ENCODE results near the gene GCGR. TPM values are rescaled to one million over a fixed set of nuclear protein-coding genes. Genes with fewer than 3 reads are reported as not detected.

The GCGR gene
- total RNA-seq, 4 donors from 2014 or later = 1.8 to 14.7 (median 8.1) TPM

DNA sequence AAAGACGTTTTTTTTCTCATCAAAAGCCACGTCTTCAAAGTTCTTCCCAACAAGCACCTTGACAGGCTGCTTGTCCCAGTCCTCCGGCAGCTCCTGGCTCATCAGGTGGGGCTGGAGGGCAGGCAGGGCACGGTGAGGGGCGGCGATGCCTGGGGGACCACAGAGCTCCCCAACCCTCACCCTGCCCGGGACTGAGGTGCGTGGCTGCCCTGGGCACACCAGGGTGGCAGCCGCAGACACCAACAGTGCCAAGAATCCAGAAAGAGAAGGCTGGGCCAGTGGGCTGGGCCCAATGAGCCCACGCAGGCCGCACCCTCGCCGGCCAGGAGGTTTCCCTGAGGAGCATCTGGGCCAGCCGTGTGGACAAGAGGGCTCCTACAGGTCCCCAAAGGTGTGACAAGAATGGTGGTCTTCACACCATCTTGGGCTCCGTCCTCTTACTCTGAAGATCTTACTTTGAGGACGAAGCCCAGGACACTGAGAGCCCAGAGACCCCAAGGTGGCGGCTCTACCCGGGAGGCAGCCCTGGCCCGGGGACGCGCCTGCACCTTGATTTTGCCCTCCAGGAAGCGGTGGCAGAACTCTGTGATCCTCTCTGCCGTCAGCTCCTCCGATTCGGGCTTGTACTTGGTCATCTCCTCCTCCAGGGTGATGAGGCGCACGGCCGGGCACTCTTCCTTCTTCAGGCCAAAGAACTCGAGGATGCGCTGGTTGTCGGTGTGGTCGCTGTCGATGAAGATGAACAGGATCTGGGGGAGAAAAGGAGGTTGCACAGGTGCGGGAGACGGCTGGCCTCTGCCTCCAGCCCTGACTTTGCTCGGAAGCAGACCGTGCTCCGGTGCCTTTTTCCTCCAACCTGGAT is 42.2 kb downstream of the GCGR start:
- Histone ChIP-seq H3K4me1 (peaks cover 0 to 10% (median 0%) of the 10 kb centered on the region in 4 donors), H3K27me3 (no peaks in the 10 kb centered on the region), H3K27ac (no peak overlapping the region), H3K4me3 (no peak overlapping the region), H3K9me3 (no peaks in the 10 kb centered on the region), H3K36me3 (peaks cover 8 to 97% (median 39%) of the 10 kb centered on the region in 3 donors)
- TF ChIP-seq EP300 (IDR thresholded peaks at IDR 0.05) = no peak
- TF ChIP-seq POLR2A (IDR thresholded peaks at IDR 0.05) = no peak
- no peak for TF ChIP-seq CTCF (IDR thresholded peaks at IDR 0.05)
- no peak for DNase-seq (ENCODE audit: low spot score in 2 of 2)
- WGBS, 2 donors = 91 to 94% methylated on average over 31 to 38 of the region's 38 CpGs

GRCh38 chr17:81846743-81847689 is 43.1 kb downstream of the GCGR start:
- WGBS, 2 donors = 86 to 94% methylated on average over 23 to 24 of the region's 24 CpGs
- no peak for TF ChIP-seq POLR2A (IDR thresholded peaks at IDR 0.05)
- TF ChIP-seq EP300 (IDR thresholded peaks at IDR 0.05) = no peak
- TF ChIP-seq CTCF (IDR thresholded peaks at IDR 0.05) = no peak
- Histone ChIP-seq H3K4me1 (peaks cover 0 to 10% (median 0%) of the 10 kb centered on the region in 4 donors), H3K9me3 (no peaks in the 10 kb centered on the region), H3K27ac (no peak overlapping the region), H3K27me3 (no peaks in the 10 kb centered on the region), H3K4me3 (no peak overlapping the region), H3K36me3 (peaks cover 8 to 97% (median 47%) of the 10 kb centered on the region in 3 donors)
- no peak for DNase-seq (ENCODE audit: low spot score in 2 of 2)

- Histone ChIP-seq H3K4me3 (no peak overlapping the region), H3K9me3 (no peaks in the 10 kb centered on the region), H3K27ac (no peak overlapping the region), H3K27me3 (no peaks in the 10 kb centered on the region), H3K4me1 (no peaks in the 10 kb centered on the region), H3K36me3 (peaks cover 8 to 97% (median 56%) of the 10 kb centered on the region in 3 donors)
- DNase-seq (ENCODE audit: low spot score in 2 of 2) = no peak
- TF ChIP-seq POLR2A (IDR thresholded peaks at IDR 0.05) = no peak
- no peak for TF ChIP-seq EP300 (IDR thresholded peaks at IDR 0.05)
- TF ChIP-seq CTCF (IDR thresholded peaks at IDR 0.05) = no peak
- WGBS, 2 donors = 90 to 91% methylated on average over 12 of the region's 12 CpGs
Measured at GRCh38 chr17:81849457-81849856, 45.5 kb downstream of the GCGR start.

DNA sequence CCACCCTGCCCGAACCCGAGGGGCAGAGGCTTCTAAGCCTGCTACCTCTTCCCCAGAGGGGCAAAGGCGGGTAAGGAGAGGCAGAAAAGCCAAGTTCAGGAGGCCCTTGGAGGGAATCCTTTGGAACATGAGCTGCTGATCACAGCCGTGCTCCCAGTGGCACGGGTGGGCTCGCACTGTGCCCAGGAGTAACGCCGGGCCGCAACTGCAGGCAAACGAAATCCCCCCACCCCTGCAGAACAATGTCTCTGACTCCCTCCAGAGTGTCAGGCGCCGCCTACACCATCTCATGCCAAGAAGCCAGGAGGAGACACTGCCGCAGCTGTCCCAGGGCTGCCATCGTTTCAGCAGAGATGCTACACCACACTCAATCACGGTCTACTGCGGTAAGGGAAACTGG is 47.5 kb downstream of the GCGR start:
- Histone ChIP-seq H3K27me3 (no peaks in the 10 kb centered on the region), H3K4me3 (no peak overlapping the region), H3K9me3 (no peaks in the 10 kb centered on the region), H3K4me1 (peaks cover 0 to 15% (median 0%) of the 10 kb centered on the region in 4 donors), H3K36me3 (peaks cover 3 to 97% (median 47%) of the 10 kb centered on the region in 3 donors), H3K27ac (no peak overlapping the region)
- 91 to 92% methylated on average over 10 to 16 of the region's 16 CpGs for WGBS, 2 donors
- no peak for TF ChIP-seq CTCF (IDR thresholded peaks at IDR 0.05)
- TF ChIP-seq POLR2A (IDR thresholded peaks at IDR 0.05) = no peak
- TF ChIP-seq EP300 (IDR thresholded peaks at IDR 0.05) = no peak
- DNase-seq (ENCODE audit: low spot score in 2 of 2) = no peak

All from tibial nerve (tissue), 4 donors.